NCI-H1417 (cell line): ENCODE measurements around the gene APP.

Experiments used
- DNase-seq, 3 experiments: peaks; one replicate each; lab custom pipeline; 2025; lab: John Stamatoyannopoulos, UW

The APP gene

DNA sequence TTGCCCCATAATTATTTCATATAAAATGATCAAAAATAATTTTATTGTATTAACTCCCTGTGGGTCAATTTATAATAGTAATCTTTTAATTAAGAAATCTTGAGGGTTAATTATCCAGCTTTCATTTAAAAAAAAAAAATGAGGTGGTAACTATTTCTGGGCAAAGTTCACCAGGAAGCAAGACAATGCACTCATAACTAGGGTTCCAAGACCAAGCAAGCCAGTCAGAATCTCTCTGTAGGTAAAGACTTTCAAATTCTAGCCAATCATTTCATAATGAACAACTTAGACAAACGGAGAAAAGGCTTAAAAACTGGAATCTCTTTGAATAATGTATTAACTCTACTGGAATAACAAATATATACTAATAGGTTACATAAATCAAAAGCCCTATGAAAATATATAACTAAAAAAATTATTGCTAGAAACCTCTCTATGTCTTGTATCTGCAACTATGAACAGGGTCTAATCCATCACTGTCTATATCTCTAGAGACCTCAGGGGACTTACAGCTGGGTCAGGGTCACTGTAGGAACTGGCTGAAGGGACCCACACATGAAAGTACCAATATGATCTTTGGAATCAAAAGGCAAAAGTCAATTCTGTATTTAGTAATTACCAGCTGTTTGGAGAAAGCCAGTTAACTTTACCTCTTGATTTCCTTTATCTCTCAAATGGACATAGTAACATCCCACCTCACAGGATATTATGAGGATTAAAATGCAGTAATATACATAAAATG, 43.3 kb downstream of the APP start:
- no peak for DNase-seq

DNA sequence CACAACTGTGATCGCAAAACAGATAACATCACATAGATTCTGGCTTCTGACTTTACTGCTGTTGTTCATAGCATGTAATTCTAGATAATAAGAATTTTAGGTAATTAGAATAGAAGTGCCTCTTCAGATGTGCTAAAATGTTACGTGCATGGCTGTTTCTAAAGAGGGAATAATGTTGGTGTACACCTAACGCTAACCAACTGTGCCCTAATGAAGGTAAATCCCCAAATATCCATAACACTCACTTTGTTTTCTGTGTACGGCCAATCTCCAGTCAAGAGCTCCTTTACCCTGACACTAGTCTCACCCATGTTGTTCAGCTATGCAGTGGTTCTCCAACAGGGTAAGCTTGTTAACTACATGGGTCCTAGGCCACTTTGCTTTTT, 44.4 kb downstream of the APP start:
- peak in 1 of 3 experiments; percentile 22 for DNase-seq

DNA sequence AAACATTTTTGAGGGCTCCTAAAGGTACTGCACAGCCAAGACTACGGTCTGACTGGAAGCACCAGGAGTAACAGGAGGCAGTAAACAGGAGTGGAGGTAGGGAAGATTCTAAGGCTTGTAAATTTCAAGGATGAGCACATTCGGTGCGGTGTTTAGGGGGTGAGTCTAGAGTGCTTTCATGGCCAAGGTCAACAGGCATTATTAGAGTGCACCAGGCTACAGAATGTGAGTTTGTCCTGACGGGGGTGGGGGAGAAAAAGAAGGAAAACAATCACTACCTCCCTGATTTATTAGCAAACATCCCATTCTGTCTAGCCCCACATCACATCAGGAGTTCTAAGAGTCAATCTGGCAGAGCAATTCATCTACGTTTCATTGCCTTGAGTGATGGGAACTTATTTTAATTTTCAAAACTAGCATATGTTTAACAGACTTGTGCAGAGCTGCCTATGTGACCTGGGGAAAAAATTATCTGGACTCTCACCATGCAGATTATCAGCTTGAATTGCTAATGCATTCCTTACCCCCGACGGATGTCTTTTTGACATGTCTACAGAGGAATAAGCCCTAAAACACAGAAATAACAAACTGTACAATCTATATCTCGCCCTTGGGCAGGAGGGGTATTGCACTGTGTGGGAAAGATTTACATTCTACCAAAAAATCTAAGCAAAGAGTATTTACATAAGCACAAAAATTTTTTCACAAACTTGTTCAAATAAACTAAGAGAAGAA, 45.0 kb downstream of the APP start:
- peak in 1 of 3 experiments; percentile 31 for DNase-seq

DNA sequence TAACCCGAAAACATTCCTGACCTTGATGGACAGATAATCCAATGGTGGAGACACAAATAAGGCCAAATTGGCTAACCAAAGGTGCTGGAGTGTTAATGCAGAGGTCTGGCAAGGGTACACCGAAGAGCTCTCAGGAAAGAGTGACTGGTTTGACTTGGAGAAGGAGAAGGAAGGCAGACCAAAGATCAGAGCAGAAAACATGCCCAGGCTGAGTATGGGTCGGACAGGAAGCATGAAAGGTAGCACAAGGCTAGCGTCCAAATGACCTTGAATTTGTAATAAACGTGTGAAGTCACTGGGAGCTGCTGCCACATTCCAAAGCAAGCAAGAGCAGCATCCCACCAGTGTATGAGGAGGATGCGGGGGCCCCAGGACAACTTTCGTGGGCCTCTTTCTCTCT, 45.7 kb downstream of the APP start:
- DNase-seq = no peak

DNA sequence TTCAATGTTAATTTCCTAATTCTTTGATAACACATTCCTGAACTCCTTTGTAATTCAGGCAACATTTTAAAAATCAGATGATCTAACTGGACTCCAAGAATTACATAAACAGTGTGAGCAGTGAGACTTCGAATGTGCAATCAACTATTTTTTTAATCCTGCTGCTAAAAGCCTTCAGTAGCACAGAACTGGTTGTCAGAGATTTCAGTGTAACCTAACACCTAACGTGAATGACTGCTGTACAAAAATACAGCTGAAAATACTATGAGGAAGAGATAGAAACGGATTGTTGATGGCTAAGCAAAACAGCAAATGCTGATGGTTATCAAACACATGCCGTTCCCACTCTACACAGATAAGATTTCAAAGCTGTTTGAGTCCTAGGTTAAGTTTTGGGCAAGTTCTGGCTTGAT, 46.1 kb downstream of the APP start:
- peak in 1 of 3 experiments; percentile 63 for DNase-seq

DNA sequence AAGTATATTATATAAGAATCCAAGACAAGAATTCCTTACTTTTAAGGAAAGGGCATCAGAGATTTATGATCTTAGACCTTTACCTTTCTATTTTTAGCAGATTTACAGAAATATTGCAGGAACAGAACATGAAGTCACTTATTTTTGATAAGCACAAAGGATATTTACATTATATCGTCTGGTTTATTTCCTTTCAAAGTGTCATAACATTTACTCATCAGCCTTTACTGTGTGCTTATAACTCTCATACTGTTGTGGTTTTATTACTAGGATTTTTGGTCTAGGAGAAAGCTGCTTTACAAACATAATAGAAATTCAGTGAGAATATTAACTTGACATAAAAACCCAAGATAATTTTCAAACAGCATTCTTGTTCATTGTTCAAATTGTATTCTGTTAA, 47.6 kb downstream of the APP start:
- peak in 1 of 3 experiments; percentile 21 for DNase-seq

DNA sequence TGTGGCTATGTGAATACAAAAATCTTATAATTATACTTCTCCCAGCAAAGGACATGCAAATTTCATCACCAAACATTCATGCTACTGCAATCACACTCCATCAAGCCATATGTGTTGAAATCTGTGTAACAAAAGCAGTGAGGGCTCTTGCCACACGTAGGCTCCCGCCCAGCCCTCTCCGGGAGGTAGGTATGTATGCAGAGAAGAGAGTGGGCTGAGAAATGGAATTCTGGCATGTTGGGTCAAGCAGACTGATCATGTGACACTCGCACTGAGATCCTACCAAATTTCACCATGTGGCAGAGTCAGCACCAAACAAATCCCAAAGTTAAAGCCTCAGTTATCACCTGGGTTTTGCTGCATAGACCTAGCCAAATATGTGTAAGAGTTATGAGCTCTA, 49.7 kb downstream of the APP start:
- DNase-seq = no peak

DNA sequence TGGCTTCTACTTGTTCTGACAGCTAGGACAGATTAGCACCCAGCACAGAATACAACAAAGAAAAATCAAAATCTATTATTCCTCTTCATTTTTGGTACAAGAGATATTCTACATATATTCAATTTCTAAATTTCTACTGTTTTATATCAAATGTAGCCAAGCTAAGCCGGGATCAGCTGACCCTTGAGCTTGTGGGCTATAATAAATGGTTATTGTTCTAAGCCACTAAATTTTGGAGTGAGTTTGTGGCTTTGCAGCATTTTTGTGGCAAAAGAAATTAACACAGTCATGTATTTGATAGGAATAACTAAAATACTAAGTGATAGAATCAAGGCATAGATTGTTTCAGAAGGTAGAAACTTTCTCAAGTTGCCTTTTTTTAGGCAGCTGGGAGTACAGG, 50.7 kb downstream of the APP start:
- DNase-seq = no peak

DNA sequence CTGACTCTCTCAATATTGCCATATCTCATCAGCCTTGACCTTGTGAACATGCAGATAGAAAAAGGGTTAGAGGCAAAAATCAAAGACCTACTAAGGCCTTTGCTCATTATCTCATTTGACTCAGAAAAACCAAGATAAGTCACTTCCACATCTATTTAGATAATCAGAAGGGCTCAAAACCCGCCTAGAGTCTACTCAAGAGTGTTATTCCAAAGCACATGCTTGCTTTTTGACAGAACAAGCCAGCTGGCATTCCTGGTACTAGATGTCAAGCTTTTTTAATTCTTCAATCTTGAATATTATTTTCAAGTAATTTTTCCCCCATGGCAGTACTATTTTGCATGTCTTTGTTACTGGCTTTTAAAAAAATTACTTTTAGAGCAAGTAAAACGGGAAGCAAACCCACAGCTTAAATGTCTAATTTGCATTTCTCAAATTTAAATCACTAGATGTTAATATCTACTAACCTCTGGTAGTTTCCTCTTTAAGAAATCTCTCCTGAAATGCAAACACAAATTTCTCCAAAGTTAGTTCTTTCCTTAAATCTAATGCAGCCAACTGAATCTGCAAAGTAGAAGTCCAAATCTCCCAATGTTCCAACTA, 51.5 kb downstream of the APP start:
- DNase-seq = no peak

DNA sequence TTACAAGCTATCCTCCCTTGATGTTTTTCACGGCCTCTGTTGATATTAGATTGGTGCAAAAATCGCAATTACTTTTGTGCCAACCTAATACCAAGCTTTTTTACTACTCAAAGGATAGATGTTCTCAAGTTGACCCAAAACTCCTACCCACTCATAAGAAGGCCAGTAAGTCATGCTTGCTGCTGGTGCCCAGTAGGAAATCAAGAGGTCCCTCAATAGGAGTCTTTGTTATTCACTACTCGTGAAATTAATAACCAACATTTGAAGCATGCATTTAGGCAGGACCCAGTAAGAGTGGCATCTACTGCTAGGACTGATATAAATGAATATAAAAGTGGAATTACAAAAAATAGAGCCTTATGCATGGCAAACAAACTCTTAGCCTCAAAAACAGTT, 52.6 kb downstream of the APP start:
- peak in 1 of 3 experiments; percentile 49 for DNase-seq

DNA sequence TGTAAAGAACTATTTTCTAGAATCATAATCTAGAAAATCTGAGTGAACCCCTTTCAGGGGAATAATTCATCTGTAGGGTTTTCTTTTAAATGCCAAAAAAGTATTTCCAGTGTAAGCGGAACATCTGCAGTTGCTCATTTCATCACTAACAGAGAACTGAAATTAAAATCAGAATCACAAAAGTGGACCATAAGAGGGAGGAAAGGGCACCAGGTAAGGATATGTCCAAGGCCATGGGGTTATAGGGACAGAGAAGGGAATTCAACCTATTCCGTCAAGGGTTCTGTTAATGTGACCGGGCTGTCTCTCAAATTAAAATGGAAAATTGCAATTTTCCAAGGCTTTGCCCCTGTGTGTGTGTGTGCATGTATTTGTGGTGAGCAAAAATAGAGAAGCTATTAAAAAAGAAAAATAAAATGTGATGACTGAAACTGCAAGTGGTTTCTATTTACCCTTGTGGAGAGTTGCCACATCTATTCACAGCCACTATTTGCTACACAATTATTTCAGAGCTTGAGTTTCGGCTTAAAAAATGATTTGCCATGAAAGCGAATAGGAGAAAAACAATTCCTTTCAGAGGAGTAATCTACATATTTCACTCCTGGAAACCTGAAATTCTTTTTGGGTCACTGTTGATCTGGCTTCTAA, 53.1 kb downstream of the APP start:
- peak in 1 of 3 experiments; percentile 49 for DNase-seq

DNA sequence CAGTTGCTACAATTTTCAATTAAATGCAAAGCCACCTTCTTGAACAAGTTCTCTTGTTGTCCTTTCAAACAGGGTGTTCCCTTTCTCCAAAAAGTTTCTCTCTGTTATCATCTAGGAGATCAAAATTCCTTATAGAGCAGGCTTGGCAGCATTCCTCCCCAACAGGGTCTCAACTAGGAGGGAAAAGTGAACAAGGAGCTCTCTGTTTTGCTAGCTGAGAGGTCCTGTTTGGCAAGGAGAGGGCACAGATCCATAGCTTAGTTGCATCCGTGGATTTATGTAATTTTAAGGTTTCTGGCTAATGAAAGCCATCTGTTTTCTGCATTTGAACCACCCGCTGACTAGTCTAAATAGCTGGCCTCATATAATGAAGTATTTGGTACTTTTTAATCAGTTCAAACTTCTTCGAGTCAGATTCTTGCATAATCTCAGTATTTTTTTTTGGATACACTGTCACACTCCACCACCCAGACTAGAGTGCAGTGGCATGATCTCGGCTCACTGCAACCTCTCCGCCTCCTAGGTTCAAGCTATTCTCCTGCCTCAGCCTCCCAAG, 54.0 kb downstream of the APP start:
- DNase-seq = peak in 2 of 3 experiments; percentile 23 to 59

DNA sequence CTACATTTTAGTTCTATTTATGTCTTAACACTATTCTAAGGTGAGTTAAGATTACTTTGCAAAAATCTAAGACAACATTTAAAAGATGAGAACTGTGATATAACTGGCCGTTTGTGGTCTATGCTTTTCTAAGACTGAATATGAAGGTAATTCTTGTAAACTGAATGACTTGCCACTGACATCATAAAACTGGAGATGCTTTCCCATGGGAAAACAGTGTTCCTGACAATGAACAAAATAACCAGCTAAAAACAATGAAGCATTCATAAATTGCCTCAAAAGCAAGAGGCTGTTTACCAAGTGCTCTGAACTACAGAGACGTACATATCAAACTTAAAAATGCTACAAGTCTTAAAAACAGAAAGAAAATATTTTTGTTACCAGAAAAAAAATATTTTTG, 54.7 kb downstream of the APP start:
- DNase-seq = peak in 2 of 3 experiments; percentile 25 to 75

DNA sequence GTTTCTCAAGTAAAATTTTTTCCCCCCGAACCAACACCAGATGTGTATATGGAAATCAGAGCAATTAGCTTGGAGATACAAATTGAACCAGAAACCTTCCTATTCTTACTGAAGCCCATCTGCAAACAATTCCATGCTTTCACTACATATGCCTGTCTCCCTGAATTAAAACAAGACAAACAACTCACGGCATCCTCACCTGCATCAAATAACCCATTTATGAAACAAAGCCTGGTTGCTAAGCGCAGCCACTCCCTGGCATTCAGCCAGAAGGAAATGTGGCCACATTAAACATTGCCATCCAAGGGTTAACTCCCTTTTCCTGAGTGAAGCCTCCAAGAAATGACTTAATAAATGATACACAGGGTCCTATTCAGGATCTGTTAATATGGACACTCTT, 55.3 kb downstream of the APP start:
- DNase-seq = peak; percentile 82 to 99 (median 87)

DNA sequence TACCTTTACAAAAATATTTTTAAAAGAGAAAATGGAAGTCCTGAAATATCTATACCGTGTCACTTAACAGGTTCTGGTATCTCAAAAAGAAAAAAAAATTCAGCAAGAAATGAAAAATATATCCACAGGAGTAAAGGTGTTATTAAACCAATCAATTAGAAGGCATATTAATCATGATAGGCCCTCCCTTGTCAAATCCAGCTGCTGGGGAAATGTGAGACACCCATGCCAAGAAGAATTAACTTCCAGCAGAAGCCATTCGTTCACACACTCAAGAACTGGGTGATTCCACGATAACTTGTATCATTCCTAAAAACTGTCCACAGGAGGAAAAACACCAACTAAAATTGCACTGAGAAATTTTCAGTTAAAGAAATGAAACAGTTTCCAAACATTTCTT, 57.6 kb downstream of the APP start:
- peak in 1 of 3 experiments; percentile 45 for DNase-seq

DNA sequence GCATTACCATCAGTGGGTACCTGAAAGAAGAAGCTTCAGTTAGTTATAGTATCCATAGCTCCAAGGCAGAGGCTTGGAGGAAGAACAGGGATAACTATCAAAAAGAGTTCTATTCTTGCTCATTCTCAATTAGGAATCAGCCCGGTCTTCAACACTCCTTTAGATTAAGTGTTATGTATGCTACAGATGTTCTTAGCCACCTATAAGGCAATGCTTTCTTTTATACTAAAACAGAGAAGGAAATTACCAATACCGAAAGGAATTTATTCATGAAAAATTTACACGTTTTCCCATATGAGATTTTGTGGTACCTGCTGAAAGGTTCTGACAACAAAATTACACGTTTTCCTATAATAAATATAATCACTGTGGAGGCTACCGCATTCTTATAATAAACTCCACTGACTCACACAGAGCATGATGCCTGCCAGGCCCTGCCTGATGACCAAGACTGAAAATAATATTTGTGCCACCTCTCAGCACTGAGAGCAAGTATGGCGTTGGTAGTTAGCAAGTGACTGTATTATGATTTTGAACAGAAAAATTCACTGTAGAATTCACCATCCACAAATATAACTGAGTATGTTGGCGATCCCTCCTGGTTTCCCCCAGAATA, 58.3 kb downstream of the APP start:
- no peak for DNase-seq

DNA sequence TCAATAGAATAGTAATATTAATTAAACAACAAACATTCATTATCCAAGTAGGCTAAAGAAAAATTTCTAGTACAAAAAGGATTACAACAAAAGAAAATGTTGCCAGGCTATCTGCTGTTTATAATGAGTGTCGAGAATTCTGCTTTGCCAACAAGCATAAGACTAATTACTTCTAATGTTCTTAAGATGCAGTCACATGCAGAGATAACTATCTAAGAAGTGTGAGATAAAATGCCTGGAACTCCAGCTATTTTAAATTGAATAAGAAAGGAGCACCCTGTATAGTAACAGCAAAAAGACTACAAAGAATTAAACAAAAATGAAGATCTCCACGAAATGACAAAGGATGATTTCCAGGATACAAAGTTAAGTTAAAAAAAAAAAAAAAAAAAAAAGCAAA, 59.9 kb downstream of the APP start:
- DNase-seq = no peak

DNA sequence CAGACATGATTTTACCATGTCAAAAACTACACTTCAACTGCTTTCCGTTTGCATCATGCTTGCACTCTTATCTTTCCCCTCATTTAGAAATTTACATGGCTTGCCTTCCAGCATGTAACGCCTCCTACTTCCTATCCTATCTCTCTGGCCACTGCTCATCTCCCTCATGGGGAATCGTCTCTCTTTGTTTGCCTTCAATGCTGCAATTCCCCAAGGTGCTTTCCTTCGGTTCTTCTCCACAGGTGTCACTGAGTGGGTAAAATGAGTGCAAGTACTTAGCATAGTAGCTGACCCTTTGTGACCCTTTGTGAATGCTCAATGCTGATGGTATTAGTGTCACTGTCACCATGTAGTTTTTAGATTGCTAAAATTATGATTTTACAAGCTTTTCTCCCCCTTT, 63.1 kb downstream of the APP start:
- DNase-seq = peak in 2 of 3 experiments; percentile 49 to 63

DNA sequence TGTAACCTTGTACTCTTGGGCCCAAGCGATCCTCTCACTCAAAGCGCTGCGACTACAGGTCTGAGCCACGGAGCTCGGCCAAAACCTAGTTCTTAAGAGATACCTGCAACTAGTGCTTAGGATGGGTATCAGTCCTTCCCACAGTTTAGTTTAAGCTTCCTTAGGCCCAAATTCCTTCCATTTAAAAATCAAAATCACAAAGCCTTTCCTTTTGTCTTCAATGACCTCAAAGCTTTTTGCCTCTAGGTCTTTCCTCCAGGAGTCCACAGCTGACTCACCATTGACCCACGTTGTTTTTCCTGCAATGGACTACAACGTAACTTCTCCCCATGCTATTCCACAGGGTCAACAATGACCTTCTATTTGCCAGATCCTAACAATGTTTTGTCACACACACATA, 64.0 kb downstream of the APP start:
- DNase-seq = no peak

DNA sequence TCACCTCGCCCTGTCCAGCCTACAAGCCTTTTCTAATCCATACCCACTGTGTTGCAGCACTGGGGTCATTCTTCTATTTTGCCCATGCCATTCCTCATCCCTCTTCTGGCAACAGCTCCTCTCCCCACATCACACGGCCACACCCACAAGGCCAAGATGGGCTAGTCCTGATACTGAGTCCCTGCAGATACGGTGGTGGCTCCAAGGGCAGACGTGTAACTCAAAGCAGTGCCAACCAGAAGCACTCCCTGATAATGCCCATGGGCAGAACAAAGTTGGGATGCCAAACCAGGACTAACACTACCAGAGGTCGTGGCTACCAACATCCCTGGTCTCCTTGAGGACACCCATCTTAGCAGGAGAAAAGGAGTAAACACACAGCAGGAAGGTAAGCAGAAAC, 64.8 kb downstream of the APP start:
- DNase-seq = no peak

DNA sequence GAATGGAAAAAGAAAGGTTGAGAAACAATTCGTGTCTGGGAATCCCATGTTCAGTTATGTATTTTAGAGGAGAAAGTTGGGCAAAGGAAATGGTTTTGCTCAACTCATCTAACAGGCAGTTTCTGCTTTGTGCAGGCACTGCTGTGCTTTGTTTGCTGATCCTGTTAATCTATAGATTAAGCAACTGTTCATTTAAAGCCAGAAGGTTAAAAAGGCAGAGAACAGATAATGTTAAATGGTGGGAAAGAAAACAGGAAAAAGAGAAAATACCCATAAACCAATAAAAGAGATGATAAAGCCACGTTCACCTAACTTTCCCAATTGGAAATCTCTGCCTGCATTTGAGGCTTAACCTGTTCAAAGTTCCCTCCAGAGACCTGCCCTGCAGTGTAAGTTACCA, 70.0 kb downstream of the APP start:
- no peak for DNase-seq
